Activated CD4-positive, alpha-beta T cell treated with anti-CD3 and anti-CD28 coated beads for 4 hours (primary cell): ENCODE measurements around the gene LRRN1.

Source experiments
- DNase-seq, 2 donors: peaks; one replicate each; pipeline ENCODE4 v3.0.0-alpha.2; 2020

The LRRN1 gene

DNA sequence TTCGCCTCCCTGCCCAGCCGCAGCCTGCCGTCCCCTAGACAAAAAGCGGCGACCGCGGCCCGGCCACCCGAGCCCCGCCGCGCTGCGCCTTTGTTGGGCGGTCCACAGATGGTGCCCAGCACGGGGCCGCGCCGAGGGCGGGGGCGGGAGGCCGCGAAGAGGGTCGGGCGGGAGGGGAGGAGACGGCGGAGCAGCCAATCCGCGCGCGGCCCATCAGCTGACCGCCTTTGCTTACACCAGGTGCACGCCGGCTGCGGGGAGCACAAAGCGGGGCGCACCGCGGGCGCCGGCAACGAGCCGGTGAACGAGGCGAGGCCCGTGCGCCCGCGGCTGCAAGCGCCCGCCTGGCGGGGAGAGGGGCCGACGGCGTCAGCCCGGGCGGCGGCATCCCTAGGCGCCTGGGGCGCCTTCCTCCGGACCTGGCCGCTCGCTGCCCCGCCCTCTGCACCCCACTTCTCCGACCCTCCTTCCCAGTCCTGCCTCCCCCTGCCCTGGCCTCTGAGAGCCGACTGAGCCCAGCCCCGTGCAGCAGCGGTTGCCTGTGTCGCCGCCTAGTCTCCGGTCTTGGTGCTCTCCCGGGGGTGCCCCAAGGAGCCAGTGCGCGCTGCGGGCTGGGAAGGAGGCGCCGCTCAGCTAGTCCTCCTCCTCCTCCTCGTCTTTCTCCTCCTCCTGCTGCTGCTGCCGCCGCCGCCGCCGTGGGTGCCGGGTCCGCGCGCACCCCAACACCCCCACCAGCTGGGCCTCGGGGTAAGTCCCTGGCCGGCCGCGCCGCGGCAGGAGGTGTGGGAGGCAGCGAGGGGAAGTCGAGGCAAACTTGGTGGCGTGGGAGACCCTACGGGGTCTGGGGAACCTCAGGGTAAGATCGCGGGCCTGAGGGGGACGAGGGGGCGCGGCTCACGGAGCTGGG is at the start of gene LRRN1:
LRRN1 (plus strand) TSS at position 259 of the 907 bp plus-strand sequence. CDS start 45,211 bp downstream, outside the sequence.
- peak; percentile 14 to 28 for DNase-seq

GRCh38 chr3:3753416-3753815 is 45.8 kb upstream of the LRRN1 start:
- DNase-seq = no peak

- DNase-seq = no peak
Measured at GRCh38 chr3:3765661-3766060, 33.6 kb upstream of the LRRN1 start.

GRCh38 chr3:3766140-3766539 is 33.1 kb upstream of the LRRN1 start:
- no peak for DNase-seq

DNA sequence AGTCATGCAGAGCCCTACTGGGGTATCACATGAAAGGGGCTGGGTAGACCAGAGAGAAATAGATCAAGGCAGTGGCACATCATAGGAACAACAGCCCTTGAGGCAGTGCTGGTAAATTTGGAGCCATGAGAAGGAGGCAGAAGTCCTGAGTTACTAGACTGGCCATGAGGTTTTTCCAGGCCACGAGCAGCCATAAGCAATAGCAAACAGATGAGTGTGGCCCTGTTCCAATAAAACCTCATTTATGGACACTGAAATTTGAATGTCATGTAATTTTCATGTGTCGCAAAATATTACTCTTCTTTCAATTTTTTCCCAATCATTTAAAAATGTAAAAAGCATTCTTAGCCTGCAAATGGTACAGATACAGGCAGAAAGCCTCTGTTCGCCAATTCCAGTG is 28.1 kb upstream of the LRRN1 start:
- no peak for DNase-seq

DNA sequence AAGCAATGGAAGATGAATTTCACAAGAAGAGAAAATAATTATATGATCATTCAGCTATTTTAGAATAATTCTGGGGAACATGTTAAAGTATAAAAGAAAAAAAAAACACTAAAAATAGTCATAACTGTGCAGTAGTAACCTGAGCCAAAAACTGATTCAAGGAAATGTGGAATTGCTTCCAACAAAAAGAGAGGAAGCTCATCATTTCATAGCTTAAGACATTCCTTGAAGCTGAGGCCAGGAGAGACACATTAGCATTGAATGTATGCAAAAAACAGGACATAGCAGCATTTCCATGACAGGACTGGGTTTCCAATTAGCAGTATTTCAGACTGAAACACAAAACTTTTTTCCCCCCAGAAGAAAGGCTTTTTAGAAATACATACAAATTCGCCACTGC is 27.7 kb upstream of the LRRN1 start:
- no peak for DNase-seq

DNA sequence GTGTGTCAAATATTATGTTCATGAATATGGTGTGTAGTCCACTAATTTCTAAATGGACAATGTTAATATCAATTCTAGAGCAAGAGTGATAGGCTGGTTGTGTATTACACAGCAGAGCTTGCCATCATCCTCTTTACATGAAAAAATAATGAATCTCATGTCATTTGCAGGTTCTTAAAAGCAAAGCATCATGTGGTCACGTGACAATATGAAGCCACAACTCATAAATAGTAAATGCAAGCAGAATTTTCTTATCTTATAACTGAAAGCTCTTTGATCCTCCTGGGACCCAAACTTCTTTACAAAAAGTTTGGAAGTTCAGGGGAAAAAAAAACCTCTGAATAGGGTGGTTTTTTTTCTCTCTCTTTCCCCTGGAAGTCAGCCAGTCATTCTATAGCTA is 26.9 kb upstream of the LRRN1 start:
- no peak for DNase-seq

GRCh38 chr3:3772920-3773319 is 26.3 kb upstream of the LRRN1 start:
- no peak for DNase-seq

DNA sequence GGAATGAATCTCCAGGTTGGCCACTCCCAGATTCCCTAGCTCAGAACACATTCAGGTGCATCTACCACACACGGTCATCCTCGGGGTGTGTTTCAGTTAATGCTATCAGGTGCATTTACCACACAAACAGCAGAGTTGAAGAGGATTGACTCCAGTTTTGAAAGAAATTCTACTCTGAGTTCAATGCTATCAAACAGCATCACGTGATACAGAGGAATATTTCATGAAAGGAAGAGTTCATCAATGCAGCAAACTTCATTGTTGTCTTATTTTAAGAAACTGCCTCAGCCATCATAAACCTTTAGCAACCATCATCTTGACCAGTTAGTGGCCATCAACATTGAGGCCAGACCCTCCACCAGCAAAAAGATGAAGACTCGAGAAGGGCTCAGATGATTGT is 22.6 kb upstream of the LRRN1 start:
- no peak for DNase-seq

- DNase-seq = no peak
Measured at GRCh38 chr3:3778216-3778615, 21.0 kb upstream of the LRRN1 start.

GRCh38 chr3:3778641-3779270 is 20.5 kb upstream of the LRRN1 start:
- DNase-seq = no peak

- no peak for DNase-seq
Measured at GRCh38 chr3:3782457-3782856, 16.8 kb upstream of the LRRN1 start.

DNA sequence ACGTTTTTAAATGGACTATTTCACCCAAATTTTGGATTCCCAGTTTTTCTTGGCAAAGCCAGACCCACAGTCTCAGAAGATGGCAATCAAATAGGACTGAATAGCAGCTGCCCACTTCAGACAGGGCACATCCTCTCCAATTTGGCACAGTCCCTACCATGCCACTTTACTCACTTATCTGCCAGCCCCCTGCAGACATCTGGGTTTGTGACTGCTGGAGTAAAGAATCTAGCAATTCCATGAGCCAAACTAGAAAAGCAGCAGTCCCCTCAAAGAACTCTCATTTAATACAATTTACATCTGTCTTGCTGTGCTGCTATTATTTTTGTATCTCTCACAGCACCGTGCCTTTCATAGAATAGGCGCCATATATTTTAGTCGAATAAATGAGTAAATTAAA is 16.0 kb upstream of the LRRN1 start:
- no peak for DNase-seq

GRCh38 chr3:3783696-3784095 is 15.5 kb upstream of the LRRN1 start:
- no peak for DNase-seq

GRCh38 chr3:3792391-3792790 is 6.8 kb upstream of the LRRN1 start:
- no peak for DNase-seq

DNA sequence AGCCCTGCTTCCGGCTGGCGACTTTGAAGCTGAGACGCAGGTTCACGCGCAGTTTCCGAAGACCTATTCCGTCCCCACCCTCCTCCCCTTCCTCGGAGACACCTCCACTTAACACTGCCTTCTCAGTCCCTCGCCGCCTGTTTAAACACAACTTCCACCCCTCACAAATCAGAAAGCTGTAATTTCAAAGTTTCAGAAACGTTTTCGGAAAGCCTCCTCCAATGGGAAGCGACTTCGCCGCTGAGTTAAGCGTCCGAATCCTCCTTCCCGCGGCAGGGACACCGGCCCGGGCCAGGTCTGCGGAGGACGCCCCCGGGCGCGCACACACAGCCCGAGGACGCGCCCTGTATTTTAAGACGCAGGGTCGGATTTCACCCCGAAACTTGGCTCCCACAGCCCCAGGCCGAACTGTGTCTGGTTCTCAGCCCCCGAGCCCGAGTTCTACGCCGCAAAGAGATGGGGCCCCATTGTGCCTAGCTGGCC is 559 bp upstream of the LRRN1 start:
- DNase-seq = peak in 1 of 2 donors; percentile 11

- DNase-seq = no peak
Measured at GRCh38 chr3:3800080-3800455, 837 bp downstream of the LRRN1 start.

GRCh38 chr3:3800685-3801493 is 1.7 kb downstream of the LRRN1 start:
- peak in 1 of 2 donors; percentile 3 for DNase-seq

- no peak for DNase-seq
Measured at GRCh38 chr3:3801494-3801841, 2.2 kb downstream of the LRRN1 start.

- DNase-seq = no peak
Measured at GRCh38 chr3:3802046-3802445, 2.8 kb downstream of the LRRN1 start.

GRCh38 chr3:3804560-3804959 is 5.3 kb downstream of the LRRN1 start:
- DNase-seq = no peak

DNA sequence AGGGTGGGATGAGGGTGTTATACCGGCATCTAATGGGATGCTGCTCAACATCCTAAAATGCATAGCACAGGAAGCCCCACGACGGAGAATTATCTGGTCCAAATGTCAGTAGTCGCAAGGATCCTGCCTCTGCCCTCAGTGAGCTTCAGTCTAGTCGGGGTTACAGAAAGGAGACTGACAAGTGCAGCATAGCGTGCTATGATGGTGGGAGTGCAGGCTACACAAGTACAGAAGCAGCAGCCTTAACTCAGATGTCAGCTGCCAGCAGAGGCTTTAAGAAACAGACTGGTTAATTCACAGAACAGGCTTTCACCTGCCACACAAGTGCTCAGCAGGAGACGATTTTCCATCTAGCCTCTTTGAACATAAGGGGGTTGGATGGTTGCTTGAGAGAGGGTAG is 6.9 kb downstream of the LRRN1 start:
- no peak for DNase-seq

GRCh38 chr3:3806856-3807255 is 7.6 kb downstream of the LRRN1 start:
- DNase-seq = no peak

- no peak for DNase-seq
Measured at GRCh38 chr3:3813013-3813412, 13.8 kb downstream of the LRRN1 start.
